ENCODE data around the gene CCDC3.
"Not testable (repeated sequence)": the region's sequence is repeated elsewhere in the genome, so short reads cannot be mapped to it uniquely, and the experiment has no call there.

Gene CCDC3

DNA sequence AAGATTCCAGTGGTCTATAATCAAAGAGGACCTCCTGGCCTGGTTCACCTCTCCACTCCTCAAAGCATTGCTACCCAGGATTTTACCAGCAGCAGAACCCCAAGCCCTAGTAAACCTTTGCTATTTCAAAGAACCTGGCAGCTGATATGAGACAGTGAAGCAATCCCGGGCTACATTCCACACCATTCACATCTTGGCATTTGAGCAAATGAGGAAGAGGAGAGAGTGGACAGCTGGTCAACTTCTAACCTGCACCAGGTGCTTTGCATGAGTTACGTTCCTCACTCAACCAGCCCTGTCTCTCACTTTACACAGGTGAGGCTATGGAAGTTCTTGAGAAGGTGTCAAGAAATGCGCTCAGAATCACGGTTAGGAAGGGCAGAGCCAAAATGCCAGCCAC, 1.1 kb downstream of the CCDC3 start:
- Histone ChIP-seq H3K36me3 (ENCODE audit: control insufficient read depth, insufficient read depth, low read length) (no peaks in the 10 kb centered on the region), H3K4me3 (ENCODE audit: low read depth, low read length) (peak overlapping the region; percentile 68), H3K27me3 (ENCODE audit: control insufficient read depth, insufficient read depth, low read length) (peaks cover 48% of the 10 kb centered on the region), H3K4me1 (ENCODE audit: control insufficient read depth, insufficient read depth, low read length) (peaks cover 12% of the 10 kb centered on the region), H3K9ac (ENCODE audit: low read length) (no peak overlapping the region), H3K9me3 (ENCODE audit: control insufficient read depth, insufficient read depth, low read depth, low read length) (no peaks in the 10 kb centered on the region), H3K27ac (ENCODE audit: low read depth, low read length) (no peak overlapping the region)

DNA sequence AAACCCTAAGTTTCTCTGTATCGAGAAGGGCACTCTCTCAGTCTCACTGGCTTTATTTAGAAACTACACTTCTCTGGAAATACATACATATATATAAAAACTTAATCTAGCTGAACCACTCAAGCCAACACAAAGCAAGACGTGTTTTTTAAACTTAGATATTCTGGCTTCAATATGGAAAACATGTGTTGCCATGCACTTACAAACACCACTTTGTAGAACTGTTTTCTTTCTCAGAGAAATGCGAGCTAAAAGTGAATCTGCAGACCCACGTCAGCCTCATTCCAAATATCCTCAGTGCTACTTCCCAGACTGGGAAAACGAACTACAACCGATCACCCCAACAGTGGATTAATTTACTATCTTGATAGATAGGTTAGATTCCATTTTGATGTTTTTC, 1.7 kb downstream of the CCDC3 start:
- no peaks in the 10 kb centered on the region for H3K9me3 ChIP-seq (ENCODE audit: control insufficient read depth, insufficient read depth, low read depth, low read length)
- no peaks in the 10 kb centered on the region for H3K36me3 ChIP-seq (ENCODE audit: control insufficient read depth, insufficient read depth, low read length)
- H3K9ac ChIP-seq (ENCODE audit: low read length) = no peak overlapping the region
- H3K27me3 ChIP-seq (ENCODE audit: control insufficient read depth, insufficient read depth, low read length) = peaks cover 48% of the 10 kb centered on the region
- H3K4me3 ChIP-seq (ENCODE audit: low read depth, low read length) = no peak overlapping the region
- H3K4me1 ChIP-seq (ENCODE audit: control insufficient read depth, insufficient read depth, low read length) = peaks cover 12% of the 10 kb centered on the region
- no peak overlapping the region for H3K27ac ChIP-seq (ENCODE audit: low read depth, low read length)

DNA sequence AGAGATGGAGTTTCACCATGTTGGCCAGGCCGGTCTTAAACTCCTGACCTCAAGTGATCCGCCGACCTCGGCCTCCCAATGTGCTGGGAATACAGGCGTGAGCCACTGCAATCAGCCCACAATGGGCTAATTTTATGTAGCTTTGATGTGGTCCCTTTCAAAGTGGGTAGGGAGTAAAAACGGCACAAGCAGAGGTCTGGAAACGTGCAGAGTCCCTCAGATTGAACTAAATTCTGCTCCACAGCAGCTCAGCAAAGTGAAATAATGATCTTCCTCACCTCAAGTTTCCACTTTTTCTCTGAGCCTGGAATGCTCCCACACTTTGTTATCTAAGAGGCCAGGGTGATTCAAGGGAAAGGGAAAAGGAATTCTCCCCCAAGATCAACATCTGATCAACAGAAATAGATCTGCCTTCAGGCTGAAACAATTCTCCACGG, 6.1 kb downstream of the CCDC3 start:
- Histone ChIP-seq H3K27me3 (ENCODE audit: control insufficient read depth, insufficient read depth, low read length) (peaks cover 19% of the 10 kb centered on the region), H3K36me3 (ENCODE audit: control insufficient read depth, insufficient read depth, low read length) (no peaks in the 10 kb centered on the region), H3K4me1 (ENCODE audit: control insufficient read depth, insufficient read depth, low read length) (peaks cover 2% of the 10 kb centered on the region; the same call in 1 of the 2 replicates), H3K27ac (ENCODE audit: low read depth, low read length) (no peak overlapping the region), H3K4me3 (ENCODE audit: low read depth, low read length) (no peak overlapping the region), H3K9me3 (ENCODE audit: control insufficient read depth, insufficient read depth, low read depth, low read length) (no peaks in the 10 kb centered on the region), H3K9ac (ENCODE audit: low read length) (no peak overlapping the region)

DNA sequence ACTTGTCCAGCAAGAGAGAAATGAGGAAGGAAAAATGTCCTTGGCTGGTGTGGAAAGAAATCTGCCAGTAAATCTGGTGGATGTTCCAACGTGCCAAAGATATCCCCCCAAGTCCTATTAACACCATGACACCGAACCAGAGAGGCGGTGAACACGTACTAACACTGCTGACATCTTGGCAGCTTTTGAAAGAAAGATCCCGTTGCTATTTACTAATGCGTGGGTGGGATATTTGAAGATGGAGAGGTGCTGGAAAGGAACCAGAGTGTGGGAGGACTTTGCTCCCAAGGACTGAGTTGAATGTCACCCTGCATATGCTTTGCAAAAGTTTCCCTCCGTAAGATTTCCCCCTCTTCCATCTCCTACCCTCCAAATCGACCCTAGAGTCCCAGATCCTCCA, 7.9 kb downstream of the CCDC3 start:
- H3K4me1 ChIP-seq (ENCODE audit: control insufficient read depth, insufficient read depth, low read length) = no peaks in the 10 kb centered on the region
- no peak overlapping the region for H3K27ac ChIP-seq (ENCODE audit: low read depth, low read length)
- H3K9ac ChIP-seq (ENCODE audit: low read length) = no peak overlapping the region
- H3K9me3 ChIP-seq (ENCODE audit: control insufficient read depth, insufficient read depth, low read depth, low read length) = no peaks in the 10 kb centered on the region
- H3K27me3 ChIP-seq (ENCODE audit: control insufficient read depth, insufficient read depth, low read length) = peaks cover 5% of the 10 kb centered on the region
- H3K4me3 ChIP-seq (ENCODE audit: low read depth, low read length) = no peak overlapping the region
- H3K36me3 ChIP-seq (ENCODE audit: control insufficient read depth, insufficient read depth, low read length) = no peaks in the 10 kb centered on the region

DNA sequence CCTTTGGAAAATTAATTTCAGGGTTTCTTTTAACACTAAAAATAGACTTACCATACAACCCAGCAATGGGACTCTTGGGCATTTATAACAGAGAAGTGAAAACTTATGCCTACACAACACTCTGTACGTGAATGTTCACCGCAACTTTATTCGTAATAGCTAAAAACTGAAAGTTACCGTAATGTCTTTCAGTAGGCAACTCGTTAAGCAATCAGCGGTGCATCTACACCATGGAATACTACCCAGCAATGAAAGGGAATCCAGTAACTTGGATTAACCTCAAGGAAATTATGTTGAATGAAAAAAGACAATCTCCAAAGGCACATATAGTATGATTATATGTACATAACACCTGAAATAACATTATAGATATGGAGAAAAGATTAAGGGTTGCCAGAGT, 16.2 kb downstream of the CCDC3 start:
- H3K36me3 ChIP-seq (ENCODE audit: control insufficient read depth, insufficient read depth, low read length) = no peaks in the 10 kb centered on the region
- no peaks in the 10 kb centered on the region for H3K27me3 ChIP-seq (ENCODE audit: control insufficient read depth, insufficient read depth, low read length)
- peaks cover 3% of the 10 kb centered on the region; the same call in 1 of the 2 replicates for H3K9me3 ChIP-seq (ENCODE audit: control insufficient read depth, insufficient read depth, low read depth, low read length)
- no peak overlapping the region for H3K4me3 ChIP-seq (ENCODE audit: low read depth, low read length)
- H3K9ac ChIP-seq (ENCODE audit: low read length) = no peak overlapping the region
- H3K4me1 ChIP-seq (ENCODE audit: control insufficient read depth, insufficient read depth, low read length) = peaks cover 2% of the 10 kb centered on the region; the same call in 1 of the 2 replicates
- no peak overlapping the region for H3K27ac ChIP-seq (ENCODE audit: low read depth, low read length)

DNA sequence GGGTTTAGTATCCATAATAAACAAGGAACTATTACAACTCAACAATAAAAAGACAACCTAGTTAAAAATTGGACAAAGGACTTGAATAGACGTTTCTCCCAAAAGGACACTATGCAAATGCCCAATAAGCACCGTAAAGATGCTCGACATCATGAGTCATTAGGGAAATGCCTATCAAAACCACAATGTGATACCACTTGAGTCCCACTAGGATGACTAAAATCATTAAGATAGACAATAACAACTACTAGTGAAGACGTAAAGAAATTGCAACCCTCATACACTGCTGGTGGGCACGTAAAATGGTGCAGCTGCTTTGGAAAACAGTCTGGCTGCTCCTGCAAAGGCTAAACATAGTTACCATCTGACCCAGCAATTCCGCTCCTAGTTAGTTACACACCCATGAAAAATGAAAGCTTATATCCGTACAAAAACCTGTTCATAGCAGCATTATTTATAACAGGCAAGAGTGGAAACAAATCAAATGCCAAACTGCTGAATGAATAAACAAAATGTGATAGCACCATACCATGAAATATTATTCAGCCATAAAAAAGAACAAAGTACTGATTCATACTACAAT, 17.3 kb downstream of the CCDC3 start:
- Histone ChIP-seq H3K27ac (ENCODE audit: low read depth, low read length) (no peak overlapping the region), H3K9ac (ENCODE audit: low read length) (no peak overlapping the region), H3K36me3 (ENCODE audit: control insufficient read depth, insufficient read depth, low read length) (no peaks in the 10 kb centered on the region), H3K9me3 (ENCODE audit: control insufficient read depth, insufficient read depth, low read depth, low read length) (peaks cover 3% of the 10 kb centered on the region; the same call in 1 of the 2 replicates), H3K4me1 (ENCODE audit: control insufficient read depth, insufficient read depth, low read length) (peaks cover 5% of the 10 kb centered on the region; the same call in 1 of the 2 replicates), H3K27me3 (ENCODE audit: control insufficient read depth, insufficient read depth, low read length) (no peaks in the 10 kb centered on the region), H3K4me3 (ENCODE audit: low read depth, low read length) (no peak overlapping the region)

DNA sequence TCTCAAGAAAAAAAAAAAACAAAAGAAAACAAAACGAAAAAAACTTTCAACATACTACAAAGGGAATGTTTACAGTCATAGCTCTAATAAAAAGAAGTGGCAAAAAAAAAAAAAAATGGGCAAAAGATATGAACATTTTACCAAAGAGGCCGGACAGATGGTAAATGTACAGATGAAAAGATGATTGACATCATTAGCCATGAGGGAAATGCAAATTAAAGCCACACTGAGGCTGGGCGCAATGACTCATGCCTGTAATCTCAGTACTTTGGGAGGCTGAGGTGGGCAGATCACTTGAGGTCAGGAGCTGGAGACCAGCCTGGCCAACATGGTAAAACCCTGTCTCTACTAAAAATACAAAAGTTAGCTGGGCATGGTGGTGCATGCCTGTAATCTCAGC, 17.9 kb downstream of the CCDC3 start:
- not testable (repeated sequence) for H3K27me3 ChIP-seq (ENCODE audit: control insufficient read depth, insufficient read depth, low read length); H3K9me3 ChIP-seq (ENCODE audit: control insufficient read depth, insufficient read depth, low read depth, low read length); H3K9ac ChIP-seq (ENCODE audit: low read length); H3K4me3 ChIP-seq (ENCODE audit: low read depth, low read length); H3K36me3 ChIP-seq (ENCODE audit: control insufficient read depth, insufficient read depth, low read length); H3K27ac ChIP-seq (ENCODE audit: low read depth, low read length); H3K4me1 ChIP-seq (ENCODE audit: control insufficient read depth, insufficient read depth, low read length)

DNA sequence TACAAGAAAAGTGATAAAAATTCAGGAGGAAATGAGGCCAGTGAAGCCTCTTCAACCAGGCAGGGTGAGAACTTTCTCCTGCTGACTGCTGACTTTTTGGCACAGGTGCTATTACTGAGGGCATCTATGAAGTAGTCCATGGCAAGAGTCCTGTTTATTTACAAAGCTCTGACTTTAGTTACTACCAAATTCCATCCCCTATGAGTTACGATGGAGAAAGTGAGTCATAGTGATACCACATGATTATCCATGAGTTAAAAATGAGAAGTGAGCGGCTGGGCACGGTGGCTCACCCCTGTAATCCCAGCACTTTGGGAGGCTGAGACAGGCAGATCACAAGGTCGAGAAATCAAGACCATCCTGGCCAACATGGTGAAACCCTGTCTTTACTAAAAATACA, 19.9 kb downstream of the CCDC3 start:
- H3K9me3 ChIP-seq (ENCODE audit: control insufficient read depth, insufficient read depth, low read depth, low read length) = peaks cover 3% of the 10 kb centered on the region; the same call in 1 of the 2 replicates
- H3K27ac ChIP-seq (ENCODE audit: low read depth, low read length) = no peak overlapping the region
- H3K9ac ChIP-seq (ENCODE audit: low read length) = no peak overlapping the region
- peaks cover 5% of the 10 kb centered on the region; the same call in 1 of the 2 replicates for H3K4me1 ChIP-seq (ENCODE audit: control insufficient read depth, insufficient read depth, low read length)
- H3K4me3 ChIP-seq (ENCODE audit: low read depth, low read length) = no peak overlapping the region
- H3K27me3 ChIP-seq (ENCODE audit: control insufficient read depth, insufficient read depth, low read length) = no peaks in the 10 kb centered on the region
- H3K36me3 ChIP-seq (ENCODE audit: control insufficient read depth, insufficient read depth, low read length) = no peaks in the 10 kb centered on the region

DNA sequence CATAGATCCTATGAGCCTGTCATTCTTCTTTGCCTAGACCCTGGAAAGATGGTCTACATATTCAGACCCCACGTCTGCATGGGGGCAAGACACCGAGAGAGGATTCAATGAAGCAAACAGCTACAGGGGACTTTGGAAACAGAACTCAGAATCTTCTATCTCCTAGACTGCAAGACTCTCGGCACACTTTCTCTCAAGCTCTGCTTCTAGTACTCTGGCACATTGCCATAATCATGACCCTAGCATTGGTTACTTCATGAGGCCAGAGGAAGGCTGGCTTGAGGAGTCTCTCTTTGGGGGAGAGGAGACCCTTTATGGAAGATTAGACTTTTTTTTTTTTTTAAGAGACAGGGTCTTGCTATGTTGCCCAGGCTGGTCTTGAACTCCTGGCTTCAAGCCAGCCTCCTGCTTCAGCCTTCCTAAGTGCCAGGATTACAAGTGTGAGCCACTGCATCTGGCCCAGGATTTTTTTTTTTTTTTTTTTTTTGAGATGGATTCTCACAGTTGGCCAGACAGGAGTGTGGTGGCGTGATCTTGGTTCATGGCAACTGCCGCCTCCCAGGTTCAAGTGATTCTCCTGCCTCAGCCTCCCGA, 20.7 kb downstream of the CCDC3 start:
- no peaks in the 10 kb centered on the region for H3K36me3 ChIP-seq (ENCODE audit: control insufficient read depth, insufficient read depth, low read length)
- peaks cover 5% of the 10 kb centered on the region; the same call in 1 of the 2 replicates for H3K4me1 ChIP-seq (ENCODE audit: control insufficient read depth, insufficient read depth, low read length)
- no peaks in the 10 kb centered on the region for H3K27me3 ChIP-seq (ENCODE audit: control insufficient read depth, insufficient read depth, low read length)
- peaks cover 3% of the 10 kb centered on the region; the same call in 1 of the 2 replicates for H3K9me3 ChIP-seq (ENCODE audit: control insufficient read depth, insufficient read depth, low read depth, low read length)
- H3K9ac ChIP-seq (ENCODE audit: low read length) = no peak overlapping the region
- no peak overlapping the region for H3K4me3 ChIP-seq (ENCODE audit: low read depth, low read length)
- no peak overlapping the region for H3K27ac ChIP-seq (ENCODE audit: low read depth, low read length)

DNA sequence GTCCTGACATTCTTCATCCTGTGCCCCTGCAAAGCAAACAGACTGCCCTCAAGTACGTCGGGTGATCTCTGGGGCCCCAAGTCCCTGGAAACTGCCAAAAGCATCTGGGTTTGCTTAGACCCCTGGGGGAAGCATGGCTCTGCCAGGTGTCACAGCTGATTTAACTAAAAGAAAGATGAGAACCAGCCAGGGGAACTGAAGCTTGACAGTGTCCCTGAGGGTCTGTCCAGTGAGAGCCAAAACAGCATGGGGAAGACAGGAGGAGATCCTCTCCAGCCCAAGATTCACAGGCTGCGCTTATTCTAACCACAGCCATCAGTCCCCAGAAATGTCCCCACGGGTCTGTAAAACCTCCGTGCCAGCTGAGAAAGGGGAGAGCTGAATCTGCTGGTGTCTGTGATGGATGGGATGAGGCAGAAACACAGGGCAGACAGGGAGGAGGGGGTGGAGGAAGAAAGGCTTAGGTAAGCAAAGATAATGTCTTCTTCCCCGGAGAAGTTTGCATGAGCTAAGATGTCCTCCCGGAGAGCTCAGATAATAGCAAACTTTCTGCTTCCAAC, 21.3 kb downstream of the CCDC3 start:
- Histone ChIP-seq H3K9me3 (ENCODE audit: control insufficient read depth, insufficient read depth, low read depth, low read length) (peaks cover 3% of the 10 kb centered on the region; the same call in 1 of the 2 replicates), H3K4me1 (ENCODE audit: control insufficient read depth, insufficient read depth, low read length) (peaks cover 5% of the 10 kb centered on the region; the same call in 1 of the 2 replicates), H3K27ac (ENCODE audit: low read depth, low read length) (no peak overlapping the region), H3K9ac (ENCODE audit: low read length) (no peak overlapping the region), H3K4me3 (ENCODE audit: low read depth, low read length) (no peak overlapping the region), H3K36me3 (ENCODE audit: control insufficient read depth, insufficient read depth, low read length) (no peaks in the 10 kb centered on the region), H3K27me3 (ENCODE audit: control insufficient read depth, insufficient read depth, low read length) (no peaks in the 10 kb centered on the region)

DNA sequence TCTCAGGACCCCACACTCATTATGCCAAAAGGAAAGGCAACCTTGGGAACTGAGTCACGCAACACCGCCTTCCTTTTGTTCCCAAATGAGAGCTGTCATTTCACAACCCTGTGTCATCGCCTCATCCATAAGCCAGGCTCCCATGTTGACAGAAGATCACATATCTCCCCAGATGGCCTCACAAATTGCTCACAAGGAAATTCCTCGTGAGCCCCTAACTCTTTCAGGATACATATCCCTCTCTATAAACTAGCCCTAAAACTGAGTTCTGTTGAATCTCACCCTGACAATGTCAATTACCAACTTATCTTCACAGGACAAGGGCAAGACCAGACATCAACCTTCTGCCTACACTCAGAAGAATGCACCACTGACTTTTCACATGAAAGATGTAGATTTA, 22.6 kb downstream of the CCDC3 start:
- Histone ChIP-seq H3K9me3 (ENCODE audit: control insufficient read depth, insufficient read depth, low read depth, low read length) (no peaks in the 10 kb centered on the region), H3K27ac (ENCODE audit: low read depth, low read length) (no peak overlapping the region), H3K4me3 (ENCODE audit: low read depth, low read length) (no peak overlapping the region), H3K27me3 (ENCODE audit: control insufficient read depth, insufficient read depth, low read length) (no peaks in the 10 kb centered on the region), H3K36me3 (ENCODE audit: control insufficient read depth, insufficient read depth, low read length) (no peaks in the 10 kb centered on the region), H3K4me1 (ENCODE audit: control insufficient read depth, insufficient read depth, low read length) (peaks cover 5% of the 10 kb centered on the region; the same call in 1 of the 2 replicates), H3K9ac (ENCODE audit: low read length) (no peak overlapping the region)
